Transverse colon (tissue), 4 donors: ENCODE measurements around the gene OR5K4. TPM values are rescaled to one million over a fixed set of nuclear protein-coding genes. Genes with fewer than 3 reads are reported as not detected.
A peak's percentile ranks its signal among the peaks of the same experiment; 100 is the strongest.

ENCODE experiments used
- DNase-seq: peaks from one replicate; pipeline ENCODE4 v3.0.0-alpha.2; 2019
- H3K27ac ChIP-seq, 4 donors: fragments of 200-600 bp; sonication (generic); 2 replicates each; pipeline ENCODE4 v1.5.1; 2016 to 2018; ENCODE audit warnings: inconsistent platforms in 4 of 4
- H3K27me3 ChIP-seq: fragments of 200-600 bp; sonication (generic); 2 replicates; pipeline ENCODE4 v1.5.1; 2017; ENCODE audit warnings: inconsistent platforms
- H3K36me3 ChIP-seq, 4 donors: fragments of 200-600 bp; sonication (generic); 2 replicates each; pipeline ENCODE4 v1.5.1; 2017 to 2019; ENCODE audit warnings: inconsistent platforms in 4 of 4
- H3K4me1 ChIP-seq, 4 donors: fragments of 200-600 bp; sonication (generic); 2 replicates each; pipeline ENCODE4 v1.5.1; 2017 to 2020; ENCODE audit warnings: inconsistent platforms in 4 of 4
- H3K4me3 ChIP-seq, 4 donors: fragments of 200-600 bp; sonication (generic); 1 replicate in 1 of 4; 2 replicates in 3 of 4; pipeline versions ENCODE4 v1.5.1 to v1.6.1; 2017 to 2019; ENCODE audit warnings: inconsistent platforms in 4 of 4
- H3K9me3 ChIP-seq, 2 donors: fragments of 200-600 bp; sonication (generic); 2 replicates each; pipeline ENCODE4 v1.5.1; 2017 to 2019; ENCODE audit warnings: inconsistent platforms in 2 of 2
- CTCF ChIP-seq, 5 experiments: fragments of 200-600 bp in 3 of 5; fragments of 450-650 bp in 2 of 5; sonication (generic) in 3 of 5; IDR thresholded peaks; 1 replicate in 2 of 5; 2 replicates in 3 of 5; pipeline ENCODE4 v1.5.1; 2016 to 2017; ENCODE audit warnings: antibody characterized with exemption in 5 of 5, inconsistent platforms in 3 of 5, mild to moderate bottlenecking in 2 of 5, moderate library complexity in 1 of 5
- EP300 ChIP-seq: sonication (generic); formaldehyde crosslinking; IDR thresholded peaks from one replicate; pipeline ENCODE4 v1.6.1; 2017; ENCODE audit warnings: antibody characterized with exemption, low read depth
- POLR2A ChIP-seq: fragments of 450-650 bp; IDR thresholded peaks from one replicate; pipeline ENCODE4 v1.6.1; 2016; ENCODE audit warnings: antibody characterized with exemption, mild to moderate bottlenecking, moderate library complexity
- POLR2AphosphoS5 ChIP-seq, 3 donors: sonication (generic); formaldehyde crosslinking; IDR thresholded peaks; one replicate each; pipeline ENCODE4 v1.6.1; 2016; ENCODE audit warnings: antibody characterized with exemption in 3 of 3
- WGBS, 2 donors: methylation state at CpG; one replicate each; pipeline ENCODE4 v1.1.5; 2018; ENCODE audit warnings: low coverage in 1 of 2; 5-methylcytosine and 5-hydroxymethylcytosine counted together
- in situ Hi-C, 4 donors: fragments of 200-750 bp; cut with MboI; loops; one replicate each; pipeline versions ENCODE4 v1.15.0 to v1.15.1; 2017; ENCODE audit warnings: low sequenced_read_pairs in 3 of 4, low pct_ligation_motif_present in 1 of 4, low pct_unique_long_range_greater_than_20kb in 1 of 4
- intact Hi-C: fragments of 100-400 bp; cut with DNase I; formaldehyde crosslinking; loops from one replicate; pipeline ENCODE4 v1.15.1; 2023; ENCODE audit warnings: low total_unique reads
- total RNA-seq, 4 donors: library from RNA; depleted of rRNA; stranded (reverse); fragments of >200 nt; gene quantifications; one replicate each; pipeline ENCODE4 v1.1.0, GENCODE V29; 2016

OR5K4 gene
- total RNA-seq, 4 donors from 2014 or later, result not detected

- Histone ChIP-seq H3K9me3 (no peaks in the 10 kb centered on the region), H3K27ac (no peak overlapping the region), H3K4me1 (no peaks in the 10 kb centered on the region), H3K4me3 (no peak overlapping the region), H3K36me3 (no peaks in the 10 kb centered on the region), H3K27me3 (no peaks in the 10 kb centered on the region)
- WGBS, 2 donors, result 56 to 58% methylated on average over 2 of the region's 2 CpGs
- DNase-seq, result no peak
- in situ Hi-C loops (loop anchor here in 3 of 4 donors (25.0 kb wide), 3 partner anchors 261 to 539 kb away; partner anchors contain the start of genes CPOX (in 2 of the 3) and GABRR3 (in 1 of the 3)), intact Hi-C loops (loop anchor here (10.0 kb wide), 1 partner anchor 281 kb away; no protein-coding TSS in a partner anchor)
- TF ChIP-seq CTCF (IDR thresholded peaks at IDR 0.05) (no peak), POLR2AphosphoS5 (IDR thresholded peaks at IDR 0.05) (no peak), POLR2A (no peak), EP300 (no peak)
Observed at GRCh38 chr3:98326105-98326893, 27.4 kb upstream of the OR5K4 start.

GRCh38 chr3:98326945-98327344 lies 26.7 kb upstream of the OR5K4 start:
- intact Hi-C loops, result loop anchor here (10.0 kb wide), 1 partner anchor 282 kb away; no protein-coding TSS in a partner anchor
- Histone ChIP-seq H3K27ac (no peak overlapping the region), H3K4me1 (no peaks in the 10 kb centered on the region), H3K27me3 (no peaks in the 10 kb centered on the region), H3K9me3 (no peaks in the 10 kb centered on the region), H3K36me3 (no peaks in the 10 kb centered on the region), H3K4me3 (no peak overlapping the region)
- in situ Hi-C loops, result loop anchor here in 3 of 4 donors (25.0 kb wide), 3 partner anchors 260 to 540 kb away; partner anchors contain the start of genes CPOX (in 2 of the 3) and GABRR3 (in 1 of the 3)
- TF ChIP-seq CTCF (IDR thresholded peaks at IDR 0.05), result no peak
- TF ChIP-seq EP300, result no peak
- no peak for DNase-seq

GRCh38 chr3:98328933-98329332 lies 24.7 kb upstream of the OR5K4 start:
- WGBS, 2 donors, result 59% methylated on average over 5 of the region's 5 CpGs; no CpG with 5 or more reads in 1 of the 2 donors
- no peaks in the 10 kb centered on the region for H3K36me3 ChIP-seq
- in situ Hi-C loops (loop anchor here in 3 of 4 donors (25.0 kb wide), 3 partner anchors 258 to 542 kb away; partner anchors contain the start of genes CPOX (in 2 of the 3) and GABRR3 (in 1 of the 3)), intact Hi-C loops (loop anchor here (10.0 kb wide), 1 partner anchor 284 kb away; no protein-coding TSS in a partner anchor)
- H3K27ac ChIP-seq, result no peak overlapping the region
- no peak for DNase-seq
- TF ChIP-seq EP300 (no peak), CTCF (IDR thresholded peaks at IDR 0.05) (no peak), POLR2A (no peak), POLR2AphosphoS5 (IDR thresholded peaks at IDR 0.05) (no peak)
- H3K4me1 ChIP-seq, result no peaks in the 10 kb centered on the region
- H3K27me3 ChIP-seq, result no peaks in the 10 kb centered on the region
- no peak overlapping the region for H3K4me3 ChIP-seq
- H3K9me3 ChIP-seq, result no peaks in the 10 kb centered on the region

- Histone ChIP-seq H3K36me3 (no peaks in the 10 kb centered on the region), H3K9me3 (no peaks in the 10 kb centered on the region), H3K27me3 (no peaks in the 10 kb centered on the region), H3K4me1 (no peaks in the 10 kb centered on the region), H3K27ac (no peak overlapping the region), H3K4me3 (no peak overlapping the region)
- TF ChIP-seq POLR2A, result no peak
- TF ChIP-seq CTCF (IDR thresholded peaks at IDR 0.05), result peak; percentile 45 to 61 (median 50)
- 2 to 8% methylated on average over 5 to 6 of the region's 6 CpGs for WGBS, 2 donors
- peak; percentile 15 for DNase-seq
- intact Hi-C loops, result loop anchor here (10.0 kb wide), 1 partner anchor 285 kb away; no protein-coding TSS in a partner anchor
- in situ Hi-C loops, result loop anchor here (5.0 to 25.0 kb wide), 5 partner anchors 258 to 542 kb away; partner anchors contain the start of genes CPOX (in 2 of the 4) and GABRR3 (in 1 of the 4)
Observed at GRCh38 chr3:98329392-98330124, 24.1 kb upstream of the OR5K4 start.
